CD14-positive monocyte (primary cell): ENCODE data around the gene LCP1. TPM values are rescaled to one million over a fixed set of nuclear protein-coding genes. Genes with fewer than 3 reads are reported as not detected.
A peak's percentile ranks its signal among the peaks of the same experiment; 100 is the strongest.

Experiments used
- DNase-seq, 3 donors: peaks; one replicate each; pipeline ENCODE4 v3.0.0-alpha.2; 2011 to 2022
- H2AFZ ChIP-seq: 2 replicates; pipeline ENCODE4 v1.6.0; 2012; ENCODE audit warnings: mild to moderate bottlenecking, low read depth, low read length, inconsistent platforms; ENCODE audit not compliant: insufficient read depth, poor library complexity, severe bottlenecking
- H3K27ac ChIP-seq, 2 donors: 1 replicate in 1 of 2; 2 replicates in 1 of 2; pipeline ENCODE4 v1.5.1; 2012 to 2013; ENCODE audit warnings: low read length in 2 of 2, control low read depth in 1 of 2, inconsistent platforms in 1 of 2, low read depth in 1 of 2, mild to moderate bottlenecking in 1 of 2
- H3K27me3 ChIP-seq, 2 donors: one replicate each; pipeline versions ENCODE4 v1.6.0 to v1.6.1; 2011 to 2013; ENCODE audit warnings: low read length in 2 of 2; ENCODE audit not compliant: control insufficient read depth in 2 of 2, insufficient read depth in 2 of 2
- H3K36me3 ChIP-seq, 2 donors: replicated peaks in 1 of 2; 1 replicate in 1 of 2; 2 replicates in 1 of 2; pipeline versions ENCODE4 v1.5.1 to v1.6.1; 2012 to 2013; ENCODE audit warnings: low read length in 2 of 2, control low read depth in 1 of 2, inconsistent platforms in 1 of 2, mild to moderate bottlenecking in 1 of 2; ENCODE audit not compliant: insufficient read depth in 2 of 2, control insufficient read depth in 1 of 2
- H3K4me1 ChIP-seq, 2 donors: 1 replicate in 1 of 2; 2 replicates in 1 of 2; pipeline versions ENCODE4 v1.5.1 to v1.6.1; 2012 to 2013; ENCODE audit warnings: low read length in 2 of 2, control low read depth in 1 of 2, inconsistent platforms in 1 of 2, mild to moderate bottlenecking in 1 of 2, moderate library complexity in 1 of 2; ENCODE audit not compliant: insufficient read depth in 2 of 2, control insufficient read depth in 1 of 2
- H3K4me2 ChIP-seq: replicated peaks from 2 replicates; pipeline ENCODE3; 2012; ENCODE audit warnings: low read length, moderate library complexity, mild to moderate bottlenecking; ENCODE audit not compliant: poor library complexity, severe bottlenecking; ENCODE audit errors: extremely low read depth
- H3K4me3 ChIP-seq, 3 experiments: fragments of 200-600 bp in 1 of 3; sonication (generic) in 1 of 3; replicated peaks in 1 of 3; 1 replicate in 2 of 3; 2 replicates in 1 of 3; pipeline ENCODE4 v1.5.1; 2011 to 2013; ENCODE audit warnings: low read length in 3 of 3, mild to moderate bottlenecking in 3 of 3, control low read depth in 2 of 3, low read depth in 2 of 3, inconsistent platforms in 1 of 3, moderate library complexity in 1 of 3
- H3K79me2 ChIP-seq: 2 replicates; pipeline ENCODE4 v1.6.0; 2012; ENCODE audit warnings: mild to moderate bottlenecking, control low read depth, inconsistent platforms, low read length, moderate library complexity; ENCODE audit not compliant: insufficient read depth
- H3K9ac ChIP-seq: 2 replicates; pipeline ENCODE4 v1.6.0; 2017; ENCODE audit warnings: low read length, mild to moderate bottlenecking; ENCODE audit not compliant: insufficient read depth, poor library complexity, severe bottlenecking
- H3K9me3 ChIP-seq, 2 donors: replicated peaks in 1 of 2; 1 replicate in 1 of 2; 2 replicates in 1 of 2; pipeline versions ENCODE4 v1.5.1 to v1.6.1; 2012 to 2013; ENCODE audit warnings: low read length in 2 of 2, control low read depth in 1 of 2; ENCODE audit not compliant: control insufficient read depth in 1 of 2, insufficient read depth in 1 of 2
- H4K20me1 ChIP-seq: 2 replicates; pipeline ENCODE4 v1.6.0; 2012; ENCODE audit warnings: mild to moderate bottlenecking, low read length, control low read depth, moderate library complexity; ENCODE audit not compliant: insufficient read depth
- H3K27ac Mint-ChIP-seq, 7 donors: one replicate each; pipeline ENCODE4 v1.8.0; 2020; ENCODE audit warnings: mild to moderate bottlenecking in 7 of 7, mixed read lengths in 7 of 7, moderate library complexity in 6 of 7, inconsistent platforms in 2 of 7
- H3K27me3 Mint-ChIP-seq, 3 donors: one replicate each; pipeline ENCODE4 v1.8.0; 2021 to 2022; ENCODE audit warnings: low read depth in 3 of 3, mild to moderate bottlenecking in 3 of 3, mixed read lengths in 3 of 3, moderate library complexity in 3 of 3, inconsistent platforms in 1 of 3
- H3K36me3 Mint-ChIP-seq, 2 donors: one replicate each; pipeline ENCODE4 v1.8.0; 2020; ENCODE audit warnings: mixed read lengths in 2 of 2, inconsistent platforms in 1 of 2, mild to moderate bottlenecking in 1 of 2
- H3K4me1 Mint-ChIP-seq: one replicate; pipeline ENCODE4 v1.8.0; 2020; ENCODE audit warnings: mild to moderate bottlenecking, mixed read lengths
- H3K4me3 Mint-ChIP-seq, 2 donors: one replicate each; pipeline ENCODE4 v1.8.0; 2020; ENCODE audit warnings: mild to moderate bottlenecking in 2 of 2, mixed read lengths in 2 of 2, moderate library complexity in 1 of 2
- H3K9me3 Mint-ChIP-seq, 7 donors: one replicate each; pipeline ENCODE4 v1.8.0; 2020 to 2022; ENCODE audit warnings: mixed read lengths in 7 of 7, mild to moderate bottlenecking in 6 of 7, moderate library complexity in 6 of 7, inconsistent platforms in 2 of 7
- WGBS: methylation state at CpG from one replicate; pipeline ENCODE4 v1.1.5; 2013; ENCODE audit warnings: missing lambda C conversion rate; ENCODE audit not compliant: insufficient coverage; 5-methylcytosine and 5-hydroxymethylcytosine counted together
- intact Hi-C, 2 donors: fragments of 100-400 bp; cut with micrococcal nuclease; formaldehyde crosslinking; loops; one replicate each; pipeline versions ENCODE4 v1.15.0 to v1.15.1; 2023
- polyA plus RNA-seq, 3 donors: library from polyadenylated mRNA; depleted of rRNA in 1 of 3; unstranded in 2 of 3; stranded (reverse) in 1 of 3; fragments of 300-500 nt in 2 of 3; fragments of >200 nt in 1 of 3; fragmentation: Illumina TruSeq in 2 of 3; gene quantifications; 1 replicate in 2 of 3; 2 replicates in 1 of 3; pipeline ENCODE4 v1.2.3, GENCODE V29; 2012 to 2021
- TF ChIP-seq, protein P1 (sequence below): fragments of 200-600 bp; IDR thresholded peaks from one replicate; pipeline ENCODE4 v1.8.0; 2022; ENCODE audit warnings: antibody characterized with exemption, mild to moderate bottlenecking

The LCP1 gene
- polyA plus RNA-seq, 3 donors: 653 to 2,003 (median 1,636) TPM

DNA sequence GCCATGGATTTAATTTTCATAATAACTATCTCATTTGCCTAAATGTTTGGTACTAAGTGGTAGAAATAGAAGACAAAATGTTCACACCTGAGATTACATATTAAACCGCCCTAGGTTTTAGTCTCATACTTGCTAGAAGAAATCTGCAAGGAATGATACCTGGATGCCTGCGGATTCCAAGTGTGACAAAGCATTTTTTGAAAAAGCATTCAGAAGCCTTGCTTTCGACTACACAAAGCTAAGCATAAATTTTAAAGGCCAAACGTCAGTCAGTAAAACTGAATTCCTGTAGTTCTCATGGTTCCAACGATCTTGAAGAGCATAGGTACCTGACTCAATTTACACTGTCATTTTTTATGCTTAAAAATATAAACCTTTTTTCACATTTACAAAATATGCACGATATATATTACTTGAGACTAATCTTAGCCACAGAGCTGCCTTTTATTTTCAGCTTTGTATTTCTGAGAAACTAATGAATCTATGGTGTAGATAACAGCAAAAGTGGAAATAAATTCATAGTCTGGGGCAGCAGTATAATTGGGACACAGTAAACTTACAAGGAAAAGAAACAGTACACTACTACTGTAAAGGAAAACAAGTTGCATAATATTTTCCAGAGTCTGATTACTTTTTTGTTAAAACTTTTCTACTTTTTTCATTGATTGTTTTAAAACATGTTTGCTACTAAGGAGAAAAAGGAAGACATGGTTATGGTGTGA lies 28.5 kb upstream of the LCP1 start:
- TF ChIP-seq, protein P1, sequence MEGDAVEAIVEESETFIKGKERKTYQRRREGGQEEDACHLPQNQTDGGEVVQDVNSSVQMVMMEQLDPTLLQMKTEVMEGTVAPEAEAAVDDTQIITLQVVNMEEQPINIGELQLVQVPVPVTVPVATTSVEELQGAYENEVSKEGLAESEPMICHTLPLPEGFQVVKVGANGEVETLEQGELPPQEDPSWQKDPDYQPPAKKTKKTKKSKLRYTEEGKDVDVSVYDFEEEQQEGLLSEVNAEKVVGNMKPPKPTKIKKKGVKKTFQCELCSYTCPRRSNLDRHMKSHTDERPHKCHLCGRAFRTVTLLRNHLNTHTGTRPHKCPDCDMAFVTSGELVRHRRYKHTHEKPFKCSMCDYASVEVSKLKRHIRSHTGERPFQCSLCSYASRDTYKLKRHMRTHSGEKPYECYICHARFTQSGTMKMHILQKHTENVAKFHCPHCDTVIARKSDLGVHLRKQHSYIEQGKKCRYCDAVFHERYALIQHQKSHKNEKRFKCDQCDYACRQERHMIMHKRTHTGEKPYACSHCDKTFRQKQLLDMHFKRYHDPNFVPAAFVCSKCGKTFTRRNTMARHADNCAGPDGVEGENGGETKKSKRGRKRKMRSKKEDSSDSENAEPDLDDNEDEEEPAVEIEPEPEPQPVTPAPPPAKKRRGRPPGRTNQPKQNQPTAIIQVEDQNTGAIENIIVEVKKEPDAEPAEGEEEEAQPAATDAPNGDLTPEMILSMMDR: no peak
- Mint-ChIP-seq H3K27ac (peak overlapping the region in 3 of 7 donors; percentile 13 to 90 (median 75)), H3K36me3 (no peaks in the 10 kb centered on the region), H3K4me1 (peaks cover 23% of the 10 kb centered on the region), H3K4me3 (peak overlapping the region; percentile 87 to 98), H3K27me3 (no peaks in the 10 kb centered on the region), H3K9me3 (peaks cover 0 to 3% (median 0%) of the 10 kb centered on the region in 7 donors)
- WGBS: 23% methylated on average over 4 of the region's 6 CpGs
- Histone ChIP-seq H4K20me1 (no peaks in the 10 kb centered on the region), H3K27me3 (no peaks in the 10 kb centered on the region), H3K9me3 (no peaks in the 10 kb centered on the region), H3K27ac (peak overlapping the region in 1 of 2 donors; percentile 56), H3K79me2 (no peaks in the 10 kb centered on the region), H3K4me3 (peak overlapping the region; percentile 52 to 98 (median 77)), H3K4me1 (peaks cover 8 to 17% of the 10 kb centered on the region in 2 donors), H3K36me3 (no peaks in the 10 kb centered on the region), H2AFZ (peak overlapping the region; percentile 88), H3K4me2 (peak overlapping the region; percentile 78), H3K9ac (peak overlapping the region; percentile 42)
- intact Hi-C loops: loop anchor here (5.0 to 10.0 kb wide), 2 partner anchors 43 to 46 kb away; no protein-coding TSS in a partner anchor
- no peak for DNase-seq

DNA sequence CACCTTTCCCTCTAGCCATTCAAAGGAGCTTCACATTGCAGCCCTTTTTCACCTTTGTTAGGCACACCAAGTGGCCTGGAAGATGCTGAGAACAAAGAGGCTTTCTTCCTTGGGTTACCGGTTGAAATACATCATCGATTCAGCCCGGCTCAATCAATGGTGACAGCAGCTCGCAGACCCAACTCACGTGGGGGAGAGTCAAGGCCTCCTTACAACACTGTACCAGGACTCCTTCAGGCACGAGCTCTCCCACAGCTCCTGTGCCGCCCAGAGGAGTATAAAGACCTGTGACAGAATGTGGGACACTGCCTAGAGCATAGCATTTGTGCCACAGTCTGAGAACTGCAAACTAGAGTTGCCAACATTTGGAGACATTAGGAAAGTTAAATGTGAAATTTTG lies 25.9 kb upstream of the LCP1 start:
- no peaks in the 10 kb centered on the region for H3K79me2 ChIP-seq
- Mint-ChIP-seq H3K9me3 (no peaks in the 10 kb centered on the region), H3K27me3 (no peaks in the 10 kb centered on the region), H3K36me3 (no peaks in the 10 kb centered on the region), H3K4me3 (no peak overlapping the region), H3K4me1 (peaks cover 21% of the 10 kb centered on the region), H3K27ac (peak overlapping the region in 1 of 7 donors; percentile 36)
- H3K27me3 ChIP-seq: no peaks in the 10 kb centered on the region
- H3K36me3 ChIP-seq: no peaks in the 10 kb centered on the region
- H2AFZ ChIP-seq: no peak overlapping the region
- no peaks in the 10 kb centered on the region for H3K9me3 ChIP-seq
- H3K4me3 ChIP-seq: no peak overlapping the region
- H3K4me2 ChIP-seq: no peak overlapping the region
- H3K9ac ChIP-seq: no peak overlapping the region
- no peak for DNase-seq
- intact Hi-C loops: no loop called here
- WGBS: 100% methylated on average over 7 of the region's 7 CpGs
- TF ChIP-seq, protein P1: no peak
- H3K27ac ChIP-seq: no peak overlapping the region
- no peaks in the 10 kb centered on the region for H4K20me1 ChIP-seq
- peaks cover 8 to 20% of the 10 kb centered on the region in 2 donors for H3K4me1 ChIP-seq
